Right renal cortex interstitium (tissue), 3 donors: Measurements from ENCODE around the gene ACAD10. TPM values are rescaled to one million over a fixed set of nuclear protein-coding genes. Genes with fewer than 3 reads are reported as not detected.
"Not testable (repeated sequence)": the region's sequence is repeated elsewhere in the genome, so short reads cannot be mapped to it uniquely, and the experiment has no call there.

Source experiments
- DNase-seq, 3 donors: peaks; one replicate each; pipeline ENCODE4 v3.0.0-alpha.2; 2013; ENCODE audit warnings: low read depth in 3 of 3, low spot score in 2 of 3
- polyA plus RNA-seq, 3 donors: library from polyadenylated mRNA; unstranded; fragments of 120-200 nt; gene quantifications; one replicate each; pipeline ENCODE4 v1.2.1, GENCODE V29; 2013; ENCODE audit not compliant: insufficient read length in 3 of 3

The ACAD10 gene
- polyA plus RNA-seq, 3 donors, result 34.5 to 39.1 (median 37.1) TPM

- DNase-seq, result no peak
These were observed 787 bp downstream of the ACAD10 start for GRCh38 chr12:111686574-111687105.

GRCh38 chr12:111687255-111687654 is 1.4 kb downstream of the ACAD10 start:
- no peak for DNase-seq

GRCh38 chr12:111687952-111688351 is 2.1 kb downstream of the ACAD10 start:
- no peak for DNase-seq

- DNase-seq, result no peak
These were observed 5.4 kb downstream of the ACAD10 start for GRCh38 chr12:111691262-111691661.

GRCh38 chr12:111692575-111693210 is 6.8 kb downstream of the ACAD10 start:
- no peak for DNase-seq

GRCh38 chr12:111693818-111694217 is 8.0 kb downstream of the ACAD10 start:
- DNase-seq, result no peak

GRCh38 chr12:111699962-111700361 is 14.1 kb downstream of the ACAD10 start:
- no peak for DNase-seq

GRCh38 chr12:111705672-111706071 is 19.8 kb downstream of the ACAD10 start:
- DNase-seq, result no peak

GRCh38 chr12:111706145-111706544 is 20.3 kb downstream of the ACAD10 start:
- no peak for DNase-seq

- no peak for DNase-seq
These were observed 29.4 kb downstream of the ACAD10 start for GRCh38 chr12:111715279-111715678.

GRCh38 chr12:111719316-111719715 is 33.5 kb downstream of the ACAD10 start:
- DNase-seq, result not testable (repeated sequence)

- DNase-seq, result no peak
These were observed 34.6 kb downstream of the ACAD10 start for GRCh38 chr12:111720457-111720856.

GRCh38 chr12:111723646-111724360 is 38.0 kb downstream of the ACAD10 start:
- DNase-seq, result not testable (repeated sequence)

- no peak for DNase-seq
These were observed 42.9 kb downstream of the ACAD10 start for GRCh38 chr12:111728795-111729194.

- no peak for DNase-seq
These were observed 44.6 kb downstream of the ACAD10 start for GRCh38 chr12:111730420-111730819.

GRCh38 chr12:111732786-111733185 is 46.9 kb downstream of the ACAD10 start:
- DNase-seq, result no peak

- no peak for DNase-seq
These were observed 47.6 kb downstream of the ACAD10 start for GRCh38 chr12:111733340-111733915.

GRCh38 chr12:111739524-111739923 is 53.7 kb downstream of the ACAD10 start:
- not testable (repeated sequence) for DNase-seq

- no peak for DNase-seq
These were observed 55.5 kb downstream of the ACAD10 start for GRCh38 chr12:111741235-111741812.

GRCh38 chr12:111745211-111745610 is 59.4 kb downstream of the ACAD10 start:
- no peak for DNase-seq

GRCh38 chr12:111747333-111747732 is 61.5 kb downstream of the ACAD10 start:
- no peak for DNase-seq
